IPS DF 4.7 (cell line): ENCODE measurements around the gene GADD45GIP1.

ENCODE experiments used
- DNase-seq: peaks from one replicate; pipeline ENCODE4 v3.0.0-alpha.2; 2013; ENCODE audit warnings: low spot score; ENCODE audit errors: extremely low read depth

Gene GADD45GIP1

DNA sequence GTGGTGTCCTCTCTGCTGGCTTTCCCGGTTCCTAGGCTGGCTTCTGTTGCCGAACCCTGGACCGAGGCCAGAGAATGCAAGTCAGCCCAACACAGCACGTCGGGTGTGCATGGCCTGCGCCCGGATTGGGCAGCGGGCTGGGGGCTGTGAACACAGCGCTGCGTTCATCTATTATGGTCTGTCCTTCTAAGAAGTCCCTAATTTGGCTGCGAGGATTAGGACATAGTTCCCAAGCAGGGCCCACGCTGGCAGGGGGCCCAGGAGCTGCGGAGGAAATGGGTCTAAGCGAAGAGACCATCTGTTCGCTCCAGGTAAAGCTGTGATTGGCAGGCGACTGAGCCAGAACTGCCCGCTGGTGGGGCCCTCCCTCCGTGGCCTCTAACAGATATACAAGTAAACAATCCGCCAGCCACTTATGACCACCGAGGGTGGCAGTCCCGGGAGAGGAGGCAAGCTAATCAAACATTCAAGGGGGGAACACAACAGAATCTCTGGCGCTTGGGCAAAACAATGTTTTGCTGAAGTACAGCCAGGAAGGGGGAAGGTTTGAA lies 43.9 kb downstream of the GADD45GIP1 start:
- DNase-seq, result no peak

DNA sequence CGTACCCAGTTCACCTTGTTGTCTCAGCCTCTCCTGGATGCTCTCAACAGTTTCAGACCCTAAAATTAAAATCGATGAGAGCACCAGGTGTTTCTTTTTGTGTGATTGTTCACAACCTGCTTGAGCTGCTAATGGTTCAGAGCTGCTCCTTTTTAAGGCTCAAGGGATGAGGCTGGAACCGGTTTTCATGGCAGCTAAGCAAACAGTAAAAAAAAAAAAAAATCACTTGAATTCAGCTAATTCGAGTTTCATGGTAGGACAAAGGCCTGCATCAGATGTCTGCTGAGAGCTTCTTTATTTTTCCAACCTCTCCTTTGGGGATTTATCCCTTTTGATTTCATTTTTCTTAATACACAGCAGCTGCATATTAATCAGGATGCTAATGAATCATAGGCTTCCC lies 44.5 kb downstream of the GADD45GIP1 start:
- DNase-seq, result no peak

DNA sequence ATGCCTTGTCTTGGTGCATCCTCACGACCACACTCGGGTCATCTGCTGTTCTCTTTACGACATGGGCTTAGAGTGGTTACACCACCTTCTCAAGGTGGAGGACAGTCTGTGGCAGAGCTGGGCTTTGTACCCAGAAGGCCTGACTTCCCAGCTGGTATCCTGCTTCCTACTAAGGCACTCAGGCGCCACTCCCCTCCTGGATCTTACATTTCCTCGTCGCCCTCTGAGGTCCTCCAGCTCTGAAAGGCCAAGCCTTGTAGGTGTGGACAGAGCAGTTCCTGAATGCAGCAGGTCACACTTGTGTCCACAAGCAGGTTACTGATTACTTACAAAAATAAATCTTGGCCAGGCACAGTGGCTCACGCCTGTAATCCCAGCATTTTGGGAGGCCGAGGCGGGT lies 49.9 kb downstream of the GADD45GIP1 start:
- DNase-seq, result no peak
